GM18951 (cell line): ENCODE measurements around the gene EXT2.

ENCODE experiments used
- POLR2A ChIP-seq: IDR thresholded peaks from 4 replicates; pipeline ENCODE4 v1.6.1; 2011; ENCODE audit warnings: mild to moderate bottlenecking; ENCODE audit not compliant: insufficient read length, insufficient read depth; ENCODE audit errors: extremely low read depth
- in situ Hi-C: fragments of 300-500 bp; cut with MboI; formaldehyde crosslinking; loops from one replicate; pipeline ENCODE4 v1.12.0; 2022; ENCODE audit warnings: low sequenced_read_pairs, mixed read lengths, inconsistent platforms; ENCODE audit not compliant: unreplicated experiment

Gene EXT2

DNA sequence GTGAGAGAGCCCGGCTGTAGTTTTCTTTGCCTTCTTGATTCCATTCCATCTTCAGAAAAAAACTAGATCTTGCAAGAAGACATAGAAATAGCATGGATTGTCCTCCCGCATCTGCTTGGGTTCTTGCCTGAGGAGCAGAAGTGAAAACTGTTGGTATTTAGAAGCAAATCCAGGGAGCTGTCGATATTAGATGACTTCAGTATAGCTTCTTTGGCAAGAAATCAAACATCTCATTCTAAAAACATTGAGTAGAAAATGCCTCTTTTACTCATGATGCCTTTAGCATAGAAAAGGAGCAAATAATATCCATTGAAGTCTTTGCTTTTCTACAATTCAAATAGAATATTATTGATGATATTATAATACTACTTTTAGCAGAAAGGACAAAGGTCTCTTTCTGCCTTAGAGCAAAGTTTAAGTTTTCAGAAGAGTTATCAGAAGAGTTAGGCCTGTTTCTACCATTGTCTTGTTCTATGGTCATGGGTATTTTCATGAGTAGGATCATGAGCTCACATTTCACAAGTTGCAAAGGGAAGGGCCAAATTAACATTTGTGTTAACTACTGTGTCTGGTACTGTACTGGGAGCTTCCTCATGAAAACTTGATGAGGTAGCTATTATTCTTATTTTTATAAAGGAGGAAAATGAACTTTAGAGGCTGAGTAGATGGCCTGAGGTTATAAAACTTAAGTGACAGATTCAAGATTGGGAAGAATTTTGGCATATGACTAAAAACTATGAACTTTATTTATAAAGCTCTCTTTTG is 49.7 kb downstream of the EXT2 start:
- in situ Hi-C loops: no loop called here
- TF ChIP-seq POLR2A: no peak

DNA sequence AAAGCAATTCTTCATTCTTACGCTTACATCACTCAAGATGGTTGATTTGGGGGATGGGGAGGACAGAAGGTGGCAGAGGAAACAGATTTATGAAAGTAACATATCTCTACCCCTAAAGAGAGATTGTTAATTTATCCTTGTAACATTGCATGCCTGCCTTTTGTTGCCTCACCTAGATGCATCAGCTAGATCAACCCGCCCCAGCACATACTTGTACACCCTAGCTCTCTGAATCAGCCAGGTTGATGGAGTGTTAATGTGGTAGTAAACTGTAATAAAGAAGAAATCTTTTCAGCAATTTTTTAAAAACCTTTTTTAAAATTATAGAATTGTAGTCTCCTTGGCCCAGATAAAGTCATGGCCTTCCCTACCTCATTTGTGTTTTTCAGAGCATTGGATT is 51.5 kb downstream of the EXT2 start:
- no peak for TF ChIP-seq POLR2A
- in situ Hi-C loops: no loop called here

- TF ChIP-seq POLR2A: no peak
- in situ Hi-C loops: no loop called here
Measured at GRCh38 chr11:44147751-44148150, 52.3 kb downstream of the EXT2 start.

DNA sequence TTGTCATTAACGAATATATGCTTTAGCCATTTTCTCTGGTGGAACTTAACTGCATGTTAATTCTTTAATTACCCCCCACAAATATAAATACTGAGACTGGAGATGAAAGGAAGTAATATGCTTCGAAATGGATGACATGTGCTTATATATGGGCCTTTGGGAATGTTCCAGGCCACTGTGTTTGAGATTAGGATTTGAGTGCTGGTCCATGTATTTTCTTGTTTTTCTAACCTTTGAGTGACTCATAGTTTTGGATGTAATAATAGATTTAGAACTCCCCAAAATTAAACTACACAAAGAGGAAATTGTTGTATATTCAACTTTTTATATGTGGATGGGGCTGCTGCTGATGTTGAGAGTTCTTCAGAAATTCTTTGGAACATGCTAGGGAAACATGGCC is 54.2 kb downstream of the EXT2 start:
- no peak for TF ChIP-seq POLR2A
- in situ Hi-C loops: no loop called here

GRCh38 chr11:44150401-44150800 is 54.9 kb downstream of the EXT2 start:
- in situ Hi-C loops: no loop called here
- no peak for TF ChIP-seq POLR2A

DNA sequence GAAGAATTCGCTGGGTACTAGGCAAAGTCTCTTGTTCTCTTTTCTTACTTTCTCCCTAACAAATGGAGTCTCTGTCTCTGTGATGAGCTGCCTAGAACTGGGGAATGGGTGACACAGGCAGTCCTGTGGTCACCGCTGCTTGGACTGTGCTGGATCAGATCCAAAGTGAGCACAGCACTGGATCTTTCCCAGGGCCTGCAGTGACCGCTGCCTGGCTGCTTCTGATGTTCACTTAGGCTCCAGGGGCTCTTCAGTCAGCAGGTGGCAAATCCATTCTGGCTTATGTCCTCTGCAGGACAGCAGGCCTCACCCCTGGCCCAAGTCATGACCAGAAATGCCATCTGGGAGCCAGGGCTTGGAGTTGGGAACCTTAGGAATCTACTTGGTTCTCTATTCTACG is 61.5 kb downstream of the EXT2 start:
- in situ Hi-C loops: no loop called here
- TF ChIP-seq POLR2A: no peak

GRCh38 chr11:44158384-44158783 is 62.9 kb downstream of the EXT2 start:
- no peak for TF ChIP-seq POLR2A
- in situ Hi-C loops: no loop called here

GRCh38 chr11:44159848-44160721 is 64.6 kb downstream of the EXT2 start:
- in situ Hi-C loops: no loop called here
- no peak for TF ChIP-seq POLR2A

DNA sequence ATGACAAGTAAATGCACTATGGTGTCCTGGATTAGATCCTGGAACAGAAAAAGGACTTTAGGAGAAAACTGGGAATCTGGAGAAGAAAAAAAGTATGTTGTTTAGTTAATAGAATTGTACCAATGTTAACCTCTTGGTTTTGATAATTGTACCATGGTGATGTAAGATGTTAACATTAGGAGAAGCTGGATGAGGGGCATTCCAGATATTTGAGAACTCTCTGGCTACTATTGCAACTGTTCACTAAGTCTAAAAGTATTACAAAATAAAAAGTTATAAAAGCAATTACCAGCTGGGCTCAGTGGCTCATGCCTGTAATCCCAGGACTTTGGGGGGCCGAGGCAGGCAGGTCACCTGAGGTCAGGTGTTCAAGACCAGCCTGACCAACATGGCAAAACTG is 66.5 kb downstream of the EXT2 start:
- in situ Hi-C loops: no loop called here
- no peak for TF ChIP-seq POLR2A

GRCh38 chr11:44162662-44163061 is 67.2 kb downstream of the EXT2 start:
- in situ Hi-C loops: no loop called here
- no peak for TF ChIP-seq POLR2A

DNA sequence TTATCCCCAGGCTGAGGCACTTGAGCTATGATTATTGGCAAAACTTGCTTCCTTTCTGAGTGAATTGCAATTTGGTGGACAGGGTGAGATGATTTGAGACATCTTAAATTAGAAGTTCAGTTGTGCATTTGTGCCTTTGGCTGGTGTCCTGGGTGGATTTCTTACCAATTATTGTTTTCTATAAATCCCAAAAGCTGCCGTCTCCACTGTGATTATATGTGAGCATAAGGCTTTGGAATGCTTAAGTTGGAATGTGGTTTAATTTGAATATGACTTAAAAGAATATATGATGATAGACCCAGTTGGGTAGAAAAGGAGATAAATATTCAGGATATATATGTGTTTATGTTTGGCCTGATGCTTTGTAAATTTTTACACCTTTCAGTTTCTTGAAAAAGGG is 70.0 kb downstream of the EXT2 start:
- in situ Hi-C loops: no loop called here
- TF ChIP-seq POLR2A: no peak

- TF ChIP-seq POLR2A: no peak
- in situ Hi-C loops: no loop called here
Measured at GRCh38 chr11:44167046-44167445, 71.6 kb downstream of the EXT2 start.

- in situ Hi-C loops: no loop called here
- TF ChIP-seq POLR2A: no peak
Measured at GRCh38 chr11:44171518-44171917, 76.0 kb downstream of the EXT2 start.

GRCh38 chr11:44172966-44173365 is 77.5 kb downstream of the EXT2 start:
- no peak for TF ChIP-seq POLR2A
- in situ Hi-C loops: no loop called here
